HG03378 (cell line): ENCODE data around the gene FBN1.

ENCODE experiments used
- ATAC-seq: cut with Tn5 transposase; IDR thresholded peaks from one replicate; pipeline ENCODE4 v1.9.1; 2021; ENCODE audit warnings: mild to moderate bottlenecking, moderate library complexity; ENCODE audit not compliant: unreplicated experiment

FBN1 gene

DNA sequence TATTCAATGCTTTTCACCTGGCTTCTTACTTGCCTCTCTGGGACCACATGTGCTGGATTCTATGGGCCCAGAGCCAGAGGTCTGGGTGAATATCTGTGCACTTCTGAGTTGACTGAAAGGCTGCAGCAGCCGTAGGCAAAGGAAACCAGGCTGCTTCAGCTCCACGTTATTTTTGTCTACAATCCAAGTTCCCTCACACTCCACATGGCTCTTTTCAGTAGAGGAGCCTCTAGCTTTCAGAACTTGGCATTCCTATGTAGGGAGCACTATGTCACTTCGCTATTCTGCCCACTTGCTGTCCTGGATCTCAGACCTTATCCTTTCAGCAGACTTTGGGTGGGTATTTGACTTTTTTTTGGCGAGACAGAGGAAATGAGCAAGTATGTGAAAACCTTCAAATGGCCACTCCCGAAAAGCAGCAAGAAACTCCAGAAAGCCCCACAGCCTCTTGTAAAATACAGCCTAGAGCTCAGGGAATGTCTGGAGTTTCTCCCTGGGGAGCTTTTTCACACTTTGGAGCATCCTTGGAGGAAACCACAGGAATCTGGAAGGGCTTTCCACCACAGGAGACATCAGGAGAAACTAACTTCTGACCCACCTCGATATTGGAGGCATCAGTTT is 233.4 kb downstream of the FBN1 start:
- ATAC-seq = no peak

DNA sequence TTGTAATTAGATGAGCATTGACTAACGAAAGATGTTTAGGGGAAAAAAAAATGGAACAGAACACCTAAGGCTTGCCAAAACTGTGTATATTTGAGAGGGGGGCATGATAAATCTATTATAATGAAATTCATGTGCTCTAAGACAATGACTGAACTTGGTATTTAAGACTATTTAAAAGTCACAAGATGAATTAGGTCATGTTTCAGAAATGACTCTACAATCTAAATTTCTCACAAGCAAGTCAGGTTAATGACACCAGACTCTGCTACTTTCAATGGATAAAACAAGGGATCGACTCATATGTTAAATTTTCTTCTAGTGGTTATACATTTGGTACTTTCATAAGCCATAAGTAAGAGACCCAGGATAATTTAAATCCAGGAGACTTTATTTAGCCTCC is 235.9 kb downstream of the FBN1 start:
- ATAC-seq = no peak

DNA sequence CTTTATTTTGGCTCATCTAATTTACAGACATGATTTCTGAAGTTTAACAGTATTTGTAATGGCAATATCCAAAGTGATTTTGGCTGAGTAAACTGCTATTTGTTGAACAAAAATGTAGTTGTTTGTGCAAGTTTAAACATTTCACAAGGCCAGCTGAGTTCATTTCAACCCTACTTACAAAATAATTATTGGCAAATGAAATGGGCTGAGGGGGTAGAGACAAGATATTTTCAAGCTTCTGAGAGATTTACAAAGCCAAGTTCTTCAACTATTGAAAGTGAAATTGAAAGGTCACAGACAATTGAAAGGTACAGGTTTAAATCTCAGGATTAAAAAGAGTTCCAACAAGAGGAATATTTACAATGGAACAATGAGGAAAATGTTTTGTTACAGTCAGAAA is 237.2 kb downstream of the FBN1 start:
- ATAC-seq = no peak

GRCh38 chr15:48407646-48408045 is 237.9 kb downstream of the FBN1 start:
- no peak for ATAC-seq

- ATAC-seq = no peak
Observed at GRCh38 chr15:48406911-48407310, 238.6 kb downstream of the FBN1 start.

DNA sequence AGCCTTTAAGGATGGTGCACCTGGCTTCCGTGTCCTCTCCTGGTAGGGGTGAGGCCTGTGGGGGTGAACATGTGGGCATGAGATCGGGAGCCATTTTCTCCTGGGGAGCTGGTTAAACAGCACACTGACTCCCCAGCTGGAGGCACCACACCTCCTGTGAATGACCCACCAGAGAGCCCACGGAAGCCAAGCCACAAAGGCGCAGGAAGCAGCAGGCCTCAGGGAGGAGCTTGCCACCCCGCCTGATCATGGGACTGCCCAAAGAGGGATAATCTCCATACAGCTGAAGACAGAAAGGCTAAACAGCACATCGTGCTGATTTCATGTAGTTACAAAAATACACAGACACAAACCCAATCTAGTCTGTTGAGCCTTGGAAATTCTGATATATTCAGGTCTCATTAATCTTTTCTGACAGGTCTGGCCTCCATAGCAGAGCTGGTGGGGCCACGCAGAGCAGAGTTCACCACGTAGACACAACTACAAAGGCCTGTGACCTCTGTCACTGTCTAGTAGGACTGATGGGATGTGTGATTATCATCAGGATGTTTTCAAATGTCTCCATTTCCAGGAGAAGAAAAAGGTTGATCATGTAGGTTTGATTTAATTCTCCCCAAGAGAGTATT is 239.1 kb downstream of the FBN1 start:
- ATAC-seq = no peak

DNA sequence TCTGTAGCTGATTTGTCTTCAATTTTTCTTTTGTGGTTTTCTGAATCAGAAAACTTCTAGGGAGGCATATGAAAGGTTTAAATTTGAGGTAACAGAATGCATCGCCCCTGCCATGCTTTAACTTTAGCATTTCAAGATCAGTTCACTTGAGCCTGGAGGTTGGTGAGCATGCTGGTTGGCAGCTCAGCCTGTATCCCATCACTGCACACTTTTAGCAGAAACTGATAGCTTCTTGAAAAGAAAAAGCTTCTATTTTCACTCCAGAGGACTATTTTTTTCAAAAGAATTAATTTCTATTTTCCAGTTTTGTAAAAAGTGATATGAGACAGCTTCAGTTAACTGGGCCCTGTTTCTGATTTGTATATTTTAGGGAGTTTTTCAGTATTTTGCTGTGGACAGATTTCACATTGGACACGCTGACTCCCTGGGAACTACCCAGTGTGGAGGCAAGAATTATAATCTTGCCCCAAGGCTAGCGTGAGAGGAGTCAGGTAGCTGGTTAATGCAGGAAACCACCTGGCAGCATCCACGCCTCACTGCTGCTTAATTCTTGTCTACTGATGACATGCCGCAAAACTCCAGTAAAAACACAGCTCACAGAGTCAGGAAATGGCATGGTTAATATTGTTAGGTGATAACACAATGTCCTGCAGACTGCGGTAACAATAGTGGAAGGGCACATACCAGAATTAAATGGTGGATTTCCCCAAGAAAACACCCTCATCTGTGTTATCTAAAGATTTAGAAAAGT is 242.9 kb downstream of the FBN1 start:
- peak; percentile 75 for ATAC-seq

- no peak for ATAC-seq
Observed at GRCh38 chr15:48400086-48400485, 245.4 kb downstream of the FBN1 start.

GRCh38 chr15:48397841-48398240 is 247.7 kb downstream of the FBN1 start:
- ATAC-seq = no peak

DNA sequence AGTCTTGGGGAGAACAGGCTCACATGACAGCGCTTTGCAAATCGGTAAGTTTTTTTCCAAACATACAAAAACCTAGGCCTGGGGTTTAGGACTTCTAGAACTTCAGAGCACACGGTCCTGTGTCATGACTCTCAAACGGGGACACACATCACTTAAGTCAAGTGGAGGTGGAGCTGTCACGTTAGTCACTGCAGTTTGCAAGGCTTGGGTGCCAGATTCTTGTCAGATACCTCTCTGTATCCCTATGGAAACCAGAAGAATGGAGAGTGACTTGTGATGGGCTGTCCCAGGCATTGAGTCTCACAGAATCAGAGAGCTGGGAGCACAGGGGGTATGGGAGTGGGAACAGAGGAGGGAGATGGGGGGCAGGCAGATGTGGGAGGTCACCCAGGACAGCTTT is 249.5 kb downstream of the FBN1 start:
- ATAC-seq = no peak

DNA sequence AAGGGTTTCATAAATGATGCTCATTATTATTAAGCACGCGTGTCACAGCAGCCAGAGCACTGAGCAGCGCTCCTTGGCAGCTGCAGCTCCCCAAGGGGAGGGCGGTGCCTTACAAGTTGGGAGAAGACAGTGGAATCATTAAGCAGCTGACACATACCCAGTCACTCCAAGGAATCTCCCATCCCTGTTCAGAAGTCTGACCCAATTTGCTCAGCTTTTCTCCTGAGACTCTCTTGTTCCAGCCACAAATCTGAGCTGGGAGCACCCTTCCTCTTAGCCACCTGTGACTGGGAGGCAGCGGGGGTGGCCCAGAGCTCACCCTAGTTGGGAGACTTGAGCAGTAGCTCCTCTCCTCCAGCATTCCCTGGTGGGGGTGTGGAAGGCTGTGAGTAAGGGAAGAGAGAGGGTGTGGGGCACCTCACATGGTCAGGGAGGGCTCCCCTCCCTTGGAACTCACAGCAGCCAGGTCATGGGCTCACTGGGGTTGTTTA is 249.9 kb downstream of the FBN1 start:
- ATAC-seq = no peak

- ATAC-seq = no peak
Observed at GRCh38 chr15:48394970-48395369, 250.5 kb downstream of the FBN1 start.

- no peak for ATAC-seq
Observed at GRCh38 chr15:48393645-48394506, 251.6 kb downstream of the FBN1 start.

DNA sequence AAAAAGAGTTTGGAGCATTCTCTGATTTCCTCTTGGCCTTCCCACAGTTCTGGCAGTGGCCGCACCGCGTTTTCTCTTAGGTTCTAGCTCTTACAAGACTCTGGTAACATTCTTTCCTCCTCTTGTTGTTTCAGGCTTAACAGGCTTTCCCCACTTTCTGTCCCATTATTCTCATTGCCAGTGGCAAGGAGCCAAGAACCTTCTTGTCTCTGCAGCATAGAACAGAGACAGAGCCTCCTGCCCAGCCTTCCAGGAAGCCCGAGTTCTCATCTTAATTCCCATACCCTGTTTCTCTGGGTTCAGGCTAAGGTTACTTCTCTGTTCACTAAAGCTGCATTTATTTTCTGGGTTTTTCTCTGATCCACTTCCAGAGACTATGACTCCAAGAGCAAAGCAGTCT is 253.2 kb downstream of the FBN1 start:
- no peak for ATAC-seq

DNA sequence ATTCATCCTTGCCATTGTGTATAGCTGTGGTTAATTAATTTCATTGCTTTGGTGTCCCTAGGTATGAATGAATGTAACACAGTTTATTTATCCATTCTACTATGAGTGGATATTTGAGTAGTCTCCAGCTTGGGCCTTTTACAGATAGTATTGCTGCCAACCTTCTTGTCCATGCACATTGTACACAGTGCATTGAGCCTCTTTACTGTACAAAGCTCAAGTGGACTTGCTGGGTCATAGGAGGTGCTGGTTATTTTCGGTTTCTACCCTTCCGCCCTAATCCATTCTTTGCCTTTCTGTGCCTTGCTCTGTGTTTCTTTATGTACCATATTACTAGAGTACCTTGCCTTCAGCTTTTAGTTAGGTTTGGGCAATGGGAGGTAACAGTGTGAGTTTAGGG is 253.6 kb downstream of the FBN1 start:
- no peak for ATAC-seq

- no peak for ATAC-seq
Observed at GRCh38 chr15:48389691-48390143, 255.8 kb downstream of the FBN1 start.

GRCh38 chr15:48388910-48389309 is 256.6 kb downstream of the FBN1 start:
- ATAC-seq = no peak

- ATAC-seq = no peak
Observed at GRCh38 chr15:48388016-48388851, 257.3 kb downstream of the FBN1 start.

DNA sequence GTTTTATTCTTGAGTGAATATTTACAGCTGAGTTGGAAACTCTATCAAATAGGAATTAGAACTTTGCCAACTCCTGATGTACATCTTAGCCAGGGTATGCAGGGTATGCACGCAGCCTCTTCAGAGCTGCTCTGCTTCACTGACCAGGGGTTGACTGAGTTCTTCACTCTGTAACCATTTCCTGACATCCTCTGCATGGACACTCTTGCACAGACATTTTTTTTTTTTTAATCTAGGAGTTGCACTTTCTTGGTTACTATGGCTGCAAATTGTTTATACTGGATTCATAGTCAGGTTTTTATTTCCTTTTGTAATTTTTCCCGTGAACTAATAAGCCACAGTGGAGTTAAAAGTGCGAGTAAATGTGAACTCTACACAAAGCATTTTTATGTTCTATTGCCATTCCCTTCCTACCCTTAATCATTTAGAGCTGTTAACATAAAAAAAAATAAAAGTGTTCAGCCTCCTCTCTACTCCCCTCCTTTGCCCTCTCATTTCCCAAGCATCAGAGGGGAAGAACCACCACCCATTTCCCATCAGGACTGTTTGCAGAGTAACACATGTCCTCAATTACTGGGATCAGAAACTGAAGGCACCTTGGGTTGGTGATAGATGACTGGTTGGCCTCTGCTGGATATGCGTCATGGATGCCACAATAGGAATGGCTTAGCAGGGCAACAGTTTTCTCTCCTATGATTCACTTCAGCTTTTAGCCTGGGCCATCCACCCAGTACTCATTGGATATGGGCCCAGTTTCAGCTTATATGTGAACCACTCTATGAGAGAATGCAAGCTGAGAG is 260.3 kb downstream of the FBN1 start:
- no peak for ATAC-seq
